ENCODE measurements around the gene TRMT112. TPM values are rescaled to one million over a fixed set of nuclear protein-coding genes. Genes with fewer than 3 reads are reported as not detected.

Gene TRMT112
- total and polyA plus RNA-seq, 2 of the 4 experiments (the other 2 are of a cell fraction) = 173 to 202 TPM

GRCh38 chr11:64296236-64296635, 21.1 kb downstream of the TRMT112 start:
- no peak overlapping the region for H2AK5ac ChIP-seq (ENCODE audit: low read depth, low read length)
- no peak overlapping the region for H2BK20ac ChIP-seq (ENCODE audit: low read depth, low read length)
- no peak overlapping the region for H3K9ac ChIP-seq (ENCODE audit: low read depth, low read length)
- H3K14ac ChIP-seq (replicated peaks; ENCODE audit: low read depth, low read length) = no peak overlapping the region
- H3K4ac ChIP-seq (ENCODE audit: low read depth, low read length) = no peak overlapping the region
- no peak overlapping the region for H4K5ac ChIP-seq (ENCODE audit: low read depth, low read length)
- H3K18ac ChIP-seq (ENCODE audit: low read depth, low read length) = no peak overlapping the region
- H2BK120ac ChIP-seq (ENCODE audit: low read depth, low read length) = no peak overlapping the region
- dilution Hi-C loops (cut with HindIII; ENCODE audit: low sequenced_read_pairs, unreplicated experiment) = no loop called here
- TF ChIP-seq RCOR1 (IDR thresholded peaks at IDR 0.05; ENCODE audit: insufficient replicate concordance, low read length) = no peak
- TF ChIP-seq BHLHE40 (IDR thresholded peaks at IDR 0.05; ENCODE audit: low read depth, low read length) = no peak
- TF ChIP-seq MAZ (IDR thresholded peaks at IDR 0.05; ENCODE audit: borderline replicate concordance, low read depth, low read length) = no peak
- no peak for TF ChIP-seq MAFK (IDR thresholded peaks at IDR 0.05; ENCODE audit: low read depth, low read length)
- no peak for TF ChIP-seq POLR2A (IDR thresholded peaks at IDR 0.05; ENCODE audit: low read depth, low read length)
- no peak for TF ChIP-seq CTCF (conservative IDR thresholded peaks at IDR 0.05; ENCODE audit: low read depth, low read length)
- no peak for TF ChIP-seq RAD21 (IDR thresholded peaks at IDR 0.05; ENCODE audit: low read length)
- no peak for TF ChIP-seq CHD1 (IDR thresholded peaks at IDR 0.05; ENCODE audit: low read depth, low read length)
- TF ChIP-seq USF2 (IDR thresholded peaks at IDR 0.05; ENCODE audit: low read depth, low read length) = no peak
- TF ChIP-seq CEBPB (IDR thresholded peaks at IDR 0.05; ENCODE audit: low read depth, low read length) = no peak
- no peak for TF ChIP-seq FOS (IDR thresholded peaks at IDR 0.05; ENCODE audit: low read depth, low read length)
- TF ChIP-seq SMC3 (IDR thresholded peaks at IDR 0.05; ENCODE audit: low read depth, low read length) = no peak
- no peak for TF ChIP-seq NFE2L2 (IDR thresholded peaks at IDR 0.05; ENCODE audit: low read depth, low read length)
- TF ChIP-seq MXI1 (IDR thresholded peaks at IDR 0.05; ENCODE audit: borderline replicate concordance, low read depth, low read length) = no peak
- TF ChIP-seq RFX5 (IDR thresholded peaks at IDR 0.05; ENCODE audit: low read depth, low read length) = no peak
- TF ChIP-seq ELK1 (IDR thresholded peaks at IDR 0.05; ENCODE audit: borderline replicate concordance, low read depth, low read length) = no peak
- ChIA-PET POLR2A (ENCODE audit: unreplicated experiment) (no interaction called here), CTCF (no interaction called here)
- no peak overlapping the region for H2BK15ac ChIP-seq (ENCODE audit: low read depth, low read length)
- H3K9me1 ChIP-seq (ENCODE audit: insufficient read depth, low read length) = no peaks in the 10 kb centered on the region
- peaks cover 8% of the 10 kb centered on the region for H3K4me1 ChIP-seq (ENCODE audit: control insufficient read depth, insufficient read depth, low read length)
- no peaks in the 10 kb centered on the region for H3K79me1 ChIP-seq (ENCODE audit: low read depth in 1 of 2, low read length in 2 of 2)
- H4K8ac ChIP-seq (ENCODE audit: low read depth in 2 of 2, low read length in 2 of 2) = no peak overlapping the region
- H3K36me3 ChIP-seq (ENCODE audit: control insufficient read depth, insufficient read depth, low read length) = no peaks in the 10 kb centered on the region
- H3K27ac ChIP-seq (ENCODE audit: insufficient read depth, low read length) = no peak overlapping the region
- no peak overlapping the region for H3K4me3 ChIP-seq (ENCODE audit: insufficient read depth, low read depth, low read length)
- WGBS, 2 experiments (ENCODE audit: extremely low coverage in 2 of 2, insufficient read length in 1 of 2) = 0% methylated on average over 1 of the region's 1 CpG; no CpG with 5 or more reads in 1 of the 2 experiments
- peaks cover 94% of the 10 kb centered on the region for H3K27me3 ChIP-seq (ENCODE audit: control insufficient read depth, insufficient read depth, low read length)
- no peak overlapping the region for H4K91ac ChIP-seq (ENCODE audit: insufficient read depth, low read depth, low read length)
- H3K23ac ChIP-seq (ENCODE audit: low read depth, low read length) = no peak overlapping the region
- no TSS peak for BruUV-seq (replicated peaks)
- no peak overlapping the region for H3K56ac ChIP-seq (ENCODE audit: extremely low read depth, insufficient read depth, low read length)
- in situ Hi-C loops (cut with MboI; ENCODE audit: low sequenced_read_pairs) = no loop called here
- no peak overlapping the region for H2AFZ ChIP-seq (replicated peaks; ENCODE audit: low read length, poor library complexity)
- intact Hi-C loops (cut with micrococcal nuclease) = no loop called here
- H3K9me3 ChIP-seq (ENCODE audit: control insufficient read depth, insufficient read depth, low read length) = no peaks in the 10 kb centered on the region
- no peak overlapping the region for H3K4me2 ChIP-seq (ENCODE audit: low read depth, low read length)
- H2BK5ac ChIP-seq (ENCODE audit: low read depth, low read length, poor library complexity, severe bottlenecking) = no peak overlapping the region
- ATAC-seq (ENCODE audit: low read depth) (no peak), DNase-seq (no peak)
- H2AK9ac ChIP-seq (replicated peaks; ENCODE audit: low read depth, low read length, poor library complexity) = no peak overlapping the region
- peaks cover 4% of the 10 kb centered on the region; the same call in 1 of the 2 replicates for H4K20me1 ChIP-seq (ENCODE audit: insufficient read depth, low read length)

All from IMR-90 (cell line).